Memory B cell (primary cell): ENCODE measurements around the gene CEBPG.

ENCODE experiments used
- ATAC-seq: fragments of 150-1000 bp; cut with Tn5 transposase; 2 replicates; pipeline ENCODE4 v1.10.0; 2021; ENCODE audit warnings: low read depth, mild to moderate bottlenecking, moderate library complexity
- DNase-seq, 2 donors: peaks; one replicate each; pipeline ENCODE4 v3.0.0; 2022; ENCODE audit warnings: low spot score in 2 of 2
- H3K27ac Mint-ChIP-seq: one replicate; pipeline ENCODE4 v1.8.0; 2022; ENCODE audit warnings: mild to moderate bottlenecking, moderate library complexity, mixed read lengths
- H3K27me3 Mint-ChIP-seq: one replicate; pipeline ENCODE4 v1.8.0; 2022; ENCODE audit warnings: mixed read lengths
- H3K36me3 Mint-ChIP-seq: one replicate; pipeline ENCODE4 v1.8.0; 2022; ENCODE audit warnings: mild to moderate bottlenecking, mixed read lengths
- H3K4me1 Mint-ChIP-seq: one replicate; pipeline ENCODE4 v1.8.0; 2022; ENCODE audit warnings: mixed read lengths
- H3K4me3 Mint-ChIP-seq: one replicate; pipeline ENCODE4 v1.8.0; 2022; ENCODE audit warnings: mild to moderate bottlenecking, moderate library complexity, mixed read lengths
- H3K9me3 Mint-ChIP-seq: one replicate; pipeline ENCODE4 v1.8.0; 2022; ENCODE audit warnings: mixed read lengths

Gene CEBPG

DNA sequence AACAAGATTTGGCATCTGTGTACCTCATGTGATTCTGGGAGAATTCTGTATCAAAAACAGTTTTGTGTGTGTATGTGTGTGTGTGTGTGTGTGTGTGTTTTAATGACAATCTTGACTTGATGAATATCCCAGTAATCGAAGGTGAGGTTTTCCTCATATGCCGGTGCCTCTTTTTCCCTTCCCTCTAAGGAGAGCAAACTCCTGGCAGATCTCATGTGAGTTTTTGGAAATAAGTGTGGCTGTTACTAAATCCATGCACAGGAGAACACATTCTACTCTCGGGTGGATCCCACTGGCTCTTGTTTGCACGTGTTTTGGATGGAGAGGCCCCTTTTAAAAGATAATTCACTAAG, 29.0 kb upstream of the CEBPG start:
- Mint-ChIP-seq H3K9me3 (no peaks in the 10 kb centered on the region), H3K4me1 (no peaks in the 10 kb centered on the region), H3K36me3 (no peaks in the 10 kb centered on the region), H3K4me3 (no peak overlapping the region), H3K27me3 (peaks cover 20% of the 10 kb centered on the region), H3K27ac (no peak overlapping the region)
- ATAC-seq: no peak
- DNase-seq: no peak

DNA sequence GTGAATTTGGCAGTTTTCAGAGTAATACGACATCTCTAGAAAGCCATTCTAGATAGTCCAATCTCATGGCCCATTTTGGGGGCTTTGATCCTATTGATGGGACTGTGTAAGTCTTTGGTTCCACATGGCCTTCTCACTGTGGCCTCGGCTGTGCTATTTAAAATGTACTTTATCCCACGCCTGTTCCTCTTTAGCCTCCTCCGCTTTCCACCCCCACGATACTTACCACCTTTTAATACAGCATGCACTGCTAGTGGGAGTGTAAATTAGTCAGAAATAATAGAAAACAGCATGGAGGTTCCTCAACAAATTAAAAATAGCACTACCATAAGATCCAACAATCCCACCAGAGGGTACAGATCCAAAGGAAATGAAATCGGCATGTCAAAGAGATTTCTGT, 28.3 kb upstream of the CEBPG start:
- H3K9me3 Mint-ChIP-seq: no peaks in the 10 kb centered on the region
- H3K27me3 Mint-ChIP-seq: peaks cover 20% of the 10 kb centered on the region
- H3K36me3 Mint-ChIP-seq: no peaks in the 10 kb centered on the region
- no peak overlapping the region for H3K4me3 Mint-ChIP-seq
- ATAC-seq (no peak), DNase-seq (no peak)
- H3K4me1 Mint-ChIP-seq: no peaks in the 10 kb centered on the region
- no peak overlapping the region for H3K27ac Mint-ChIP-seq

DNA sequence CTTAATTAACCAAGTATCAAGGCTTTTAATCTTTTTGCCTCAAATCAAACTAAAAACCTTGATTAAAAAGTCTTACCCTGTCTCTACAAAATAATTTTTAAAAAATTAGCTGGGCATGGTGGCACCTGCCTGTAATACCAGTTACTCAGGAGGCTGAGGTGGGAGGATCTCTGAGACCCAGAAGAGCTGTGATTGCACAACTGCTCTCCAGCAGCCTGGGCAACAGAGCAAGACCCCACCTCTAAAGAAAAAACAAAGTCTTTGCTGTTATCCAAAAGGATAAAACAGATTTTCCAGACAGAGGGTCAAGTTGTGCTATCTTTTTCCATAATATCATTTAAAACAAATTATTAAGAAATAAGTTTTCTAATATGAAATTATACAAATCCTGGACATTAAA, 26.8 kb upstream of the CEBPG start:
- H3K9me3 Mint-ChIP-seq: no peaks in the 10 kb centered on the region
- DNase-seq: no peak

DNA sequence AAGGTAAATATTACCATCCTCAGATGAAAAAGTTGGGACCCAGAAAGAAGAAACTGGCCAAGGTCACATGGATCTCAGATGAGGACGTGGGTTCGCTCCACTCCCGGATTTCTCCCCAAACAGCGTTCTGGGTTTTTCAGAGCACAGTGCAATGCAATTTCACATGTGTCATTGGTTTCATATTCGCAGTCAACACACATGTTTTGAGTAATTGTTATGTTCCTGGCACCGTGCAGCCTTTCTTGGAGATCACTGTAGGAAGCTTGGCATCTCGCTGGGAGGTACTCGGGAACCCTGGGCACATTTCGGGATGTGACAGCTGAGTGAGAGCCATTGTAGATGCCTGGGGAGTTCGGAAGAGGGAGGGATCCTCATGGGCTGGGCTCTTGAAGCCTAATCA, 26.2 kb upstream of the CEBPG start:
- no peak for DNase-seq
- Mint-ChIP-seq H3K4me1 (no peaks in the 10 kb centered on the region), H3K27ac (no peak overlapping the region), H3K36me3 (no peaks in the 10 kb centered on the region), H3K9me3 (no peaks in the 10 kb centered on the region), H3K4me3 (no peak overlapping the region), H3K27me3 (peaks cover 17% of the 10 kb centered on the region)
- ATAC-seq: no peak

More for the DNA sequence above, 26.8 kb upstream of the CEBPG start:
- Mint-ChIP-seq H3K27ac (no peak overlapping the region), H3K36me3 (no peaks in the 10 kb centered on the region), H3K4me1 (no peaks in the 10 kb centered on the region), H3K4me3 (no peak overlapping the region), H3K27me3 (peaks cover 15% of the 10 kb centered on the region)
- ATAC-seq: no peak

DNA sequence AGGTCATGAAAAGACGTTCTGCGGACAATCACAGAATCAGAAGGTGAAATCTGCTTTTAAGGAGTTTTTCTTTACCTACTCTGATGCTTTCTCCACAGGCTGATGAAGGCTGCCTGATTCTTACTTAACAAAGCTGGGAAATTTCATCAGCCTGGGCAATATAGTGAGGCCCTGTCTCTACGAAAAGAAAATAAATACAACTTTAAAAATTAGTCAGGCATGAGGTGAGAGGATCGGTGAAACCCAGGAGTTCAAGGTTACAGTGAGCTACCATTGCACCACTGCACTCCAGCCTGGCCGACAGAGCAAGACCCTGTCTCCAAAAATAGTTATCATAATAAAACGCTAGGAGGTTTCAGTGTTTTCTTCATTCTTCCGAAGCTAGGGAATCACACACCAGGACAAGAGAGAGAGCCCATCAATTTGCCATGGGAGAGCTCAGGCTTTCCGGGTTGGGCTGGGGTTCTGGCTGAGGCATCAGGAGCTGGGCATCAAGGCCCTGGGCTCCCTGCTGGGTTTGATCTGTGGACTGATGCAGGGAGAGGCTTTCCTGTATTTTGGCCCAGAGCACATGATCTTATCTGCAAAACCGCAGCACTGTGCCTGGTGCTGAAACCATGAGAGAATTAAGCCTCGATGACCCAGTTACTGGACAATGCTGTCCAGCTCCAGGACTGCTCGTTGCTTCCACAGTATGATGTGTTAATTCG, 25.1 kb upstream of the CEBPG start:
- no peak for ATAC-seq

DNA sequence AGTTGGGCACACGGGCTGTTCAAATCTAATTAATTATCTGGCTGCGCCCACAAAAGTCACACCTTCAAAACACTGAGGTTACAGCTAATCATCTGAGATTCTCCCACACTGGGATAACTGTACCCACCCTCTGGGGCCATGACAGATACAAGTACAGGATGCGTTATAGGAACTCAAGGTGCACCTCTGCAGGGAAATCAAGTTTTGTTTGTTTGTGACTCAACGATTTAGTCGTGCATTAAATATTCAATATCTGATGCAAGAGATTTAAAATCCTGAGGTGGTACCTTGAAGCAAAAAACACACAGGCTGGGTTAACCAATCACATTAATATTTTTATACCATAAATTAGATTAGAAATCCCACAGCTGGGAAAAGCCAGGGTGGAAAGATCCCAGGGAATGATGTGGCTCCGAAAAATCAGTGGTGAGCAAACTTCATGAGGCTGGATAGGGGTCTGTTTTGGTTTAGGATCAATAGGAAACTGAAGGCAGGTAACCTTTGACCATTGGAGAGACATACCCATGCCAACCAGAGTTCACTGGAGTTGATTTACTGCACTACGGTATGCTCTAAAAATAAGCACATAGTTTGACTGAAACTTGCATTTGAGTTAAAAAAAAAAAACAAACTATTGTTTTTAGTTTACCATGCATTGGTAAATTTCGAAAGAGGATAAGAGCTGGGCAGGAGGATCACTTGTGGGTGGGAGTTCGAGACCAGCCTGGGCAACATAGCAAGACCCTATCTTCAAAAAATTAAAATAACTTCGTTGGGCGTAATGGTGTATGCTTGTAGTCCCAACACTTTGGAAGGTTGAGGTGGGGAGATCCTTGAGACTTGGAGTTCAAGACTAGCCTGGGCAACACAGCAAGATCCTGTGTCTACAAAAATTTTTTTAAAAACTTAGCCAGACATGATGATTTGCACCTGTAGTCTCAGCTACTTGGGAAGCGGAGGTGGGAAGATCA, 23.9 kb upstream of the CEBPG start:
- H3K4me3 Mint-ChIP-seq: no peak overlapping the region
- DNase-seq (no peak), ATAC-seq (no peak)
- H3K27me3 Mint-ChIP-seq: peaks cover 12% of the 10 kb centered on the region
- H3K27ac Mint-ChIP-seq: no peak overlapping the region
- H3K36me3 Mint-ChIP-seq: no peaks in the 10 kb centered on the region
- peaks cover 1% of the 10 kb centered on the region for H3K9me3 Mint-ChIP-seq
- no peaks in the 10 kb centered on the region for H3K4me1 Mint-ChIP-seq

More for the DNA sequence above, 25.1 kb upstream of the CEBPG start:
- DNase-seq: no peak
- Mint-ChIP-seq H3K4me1 (no peaks in the 10 kb centered on the region), H3K4me3 (no peak overlapping the region), H3K9me3 (no peaks in the 10 kb centered on the region), H3K36me3 (no peaks in the 10 kb centered on the region), H3K27ac (no peak overlapping the region), H3K27me3 (peaks cover 13% of the 10 kb centered on the region)

DNA sequence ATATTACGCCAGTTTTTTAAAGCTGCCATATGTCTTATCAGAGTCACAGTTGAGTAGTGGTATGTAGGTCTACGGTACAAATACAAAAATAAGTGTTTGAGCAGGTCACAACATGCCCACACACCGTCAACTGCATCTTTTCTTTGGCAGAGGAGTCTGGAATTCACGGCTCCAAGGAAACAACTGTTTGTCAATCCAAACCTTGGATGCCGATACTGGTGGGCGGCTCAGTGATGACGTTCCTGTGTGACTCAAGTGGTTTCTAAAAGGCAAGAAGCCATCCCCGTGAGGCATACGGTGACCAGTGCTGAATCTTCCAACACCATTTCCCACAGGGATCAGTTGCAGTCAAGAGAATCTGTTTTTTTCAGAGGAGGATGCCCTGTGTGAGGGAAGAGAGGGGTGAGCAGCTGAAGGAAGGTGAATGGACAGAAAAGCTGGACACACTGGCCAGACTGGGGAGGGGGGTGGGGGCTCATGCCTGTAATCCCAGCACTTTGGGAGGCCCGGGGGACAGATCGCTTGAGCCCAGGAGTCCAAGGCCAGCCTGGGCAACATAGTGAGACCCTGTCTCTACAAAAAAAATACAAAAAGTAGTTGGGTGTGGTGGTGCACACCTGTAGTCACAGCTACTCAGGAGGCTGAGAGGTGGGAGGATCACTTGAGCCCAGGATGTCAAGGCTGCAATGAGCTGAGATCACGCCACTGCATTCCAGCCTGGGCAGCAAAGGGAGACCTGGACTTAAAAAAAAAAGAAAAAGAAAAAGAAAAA, 22.8 kb upstream of the CEBPG start:
- no peak for DNase-seq
- Mint-ChIP-seq H3K36me3 (no peaks in the 10 kb centered on the region), H3K4me3 (no peak overlapping the region), H3K27me3 (peaks cover 12% of the 10 kb centered on the region), H3K4me1 (no peaks in the 10 kb centered on the region), H3K27ac (no peak overlapping the region), H3K9me3 (peaks cover 6% of the 10 kb centered on the region)
- no peak for ATAC-seq

DNA sequence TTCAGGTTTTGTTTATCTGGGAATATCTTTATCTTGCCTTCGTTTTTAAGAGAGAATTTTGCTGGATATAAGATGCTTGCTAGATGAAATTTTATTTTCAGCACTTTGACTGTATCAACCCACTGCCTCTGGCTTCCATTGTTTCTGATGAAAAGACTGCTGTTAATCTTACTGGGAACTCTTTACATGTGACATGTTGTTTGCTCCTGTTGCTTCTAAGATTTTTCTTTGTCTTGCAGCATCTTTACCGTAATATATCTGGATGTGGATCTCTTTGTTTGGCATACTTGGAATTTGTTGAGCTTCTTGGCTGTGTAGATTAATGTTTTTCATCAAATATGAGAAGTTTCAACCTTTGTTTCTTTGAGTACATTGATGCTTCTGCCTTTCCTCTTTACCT, 18.0 kb upstream of the CEBPG start:
- no peak overlapping the region for H3K4me3 Mint-ChIP-seq
- peaks cover 1% of the 10 kb centered on the region for H3K36me3 Mint-ChIP-seq
- no peak for DNase-seq
- no peak overlapping the region for H3K27ac Mint-ChIP-seq
- H3K4me1 Mint-ChIP-seq: no peaks in the 10 kb centered on the region
- ATAC-seq: no peak
- peaks cover 13% of the 10 kb centered on the region for H3K27me3 Mint-ChIP-seq
- H3K9me3 Mint-ChIP-seq: peaks cover 10% of the 10 kb centered on the region

DNA sequence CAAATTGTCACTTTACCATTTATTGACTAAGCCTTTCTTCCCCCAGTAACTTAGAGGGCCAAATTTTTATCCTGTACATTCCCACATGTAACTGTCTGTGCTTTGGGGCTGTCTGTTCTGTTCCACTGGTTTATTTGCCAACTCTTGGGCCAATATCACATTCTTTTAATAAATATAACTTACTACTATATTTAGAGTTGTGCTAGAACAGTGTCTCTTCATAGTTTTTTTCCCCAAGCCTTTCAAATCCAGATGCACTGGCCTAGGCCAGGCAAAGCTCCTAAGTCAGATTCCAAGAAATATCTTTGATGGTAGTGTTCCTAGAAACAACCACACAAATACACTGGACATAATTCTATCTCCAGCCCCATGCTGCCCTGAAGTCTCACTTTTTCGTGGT, 16.0 kb upstream of the CEBPG start:
- Mint-ChIP-seq H3K9me3 (peaks cover 10% of the 10 kb centered on the region), H3K36me3 (peaks cover 1% of the 10 kb centered on the region), H3K4me1 (no peaks in the 10 kb centered on the region), H3K27ac (no peak overlapping the region), H3K4me3 (no peak overlapping the region), H3K27me3 (peaks cover 13% of the 10 kb centered on the region)
- ATAC-seq (no peak), DNase-seq (no peak)

DNA sequence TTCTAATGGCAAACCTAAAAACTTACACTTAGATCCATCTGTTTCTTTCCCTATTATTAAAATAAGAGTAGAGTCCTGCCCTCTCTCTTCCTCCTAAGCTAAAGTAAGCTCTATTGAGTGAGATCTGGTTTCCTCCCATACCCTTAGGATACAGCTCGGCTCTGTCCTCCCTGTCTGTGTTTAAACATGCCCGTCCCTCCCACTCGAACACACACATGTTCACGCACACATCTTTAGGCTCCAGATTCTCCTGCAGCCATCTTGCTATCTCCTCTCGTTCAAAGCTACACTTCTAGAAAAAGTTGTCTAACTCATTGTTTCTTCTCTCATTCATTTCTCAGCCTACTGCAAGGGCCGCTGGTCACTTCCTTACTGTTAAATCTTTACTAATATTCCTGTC, 15.1 kb upstream of the CEBPG start:
- Mint-ChIP-seq H3K27me3 (peaks cover 14% of the 10 kb centered on the region), H3K9me3 (peaks cover 10% of the 10 kb centered on the region), H3K36me3 (peaks cover 1% of the 10 kb centered on the region), H3K4me1 (no peaks in the 10 kb centered on the region), H3K4me3 (no peak overlapping the region), H3K27ac (no peak overlapping the region)
- DNase-seq (no peak), ATAC-seq (no peak)

DNA sequence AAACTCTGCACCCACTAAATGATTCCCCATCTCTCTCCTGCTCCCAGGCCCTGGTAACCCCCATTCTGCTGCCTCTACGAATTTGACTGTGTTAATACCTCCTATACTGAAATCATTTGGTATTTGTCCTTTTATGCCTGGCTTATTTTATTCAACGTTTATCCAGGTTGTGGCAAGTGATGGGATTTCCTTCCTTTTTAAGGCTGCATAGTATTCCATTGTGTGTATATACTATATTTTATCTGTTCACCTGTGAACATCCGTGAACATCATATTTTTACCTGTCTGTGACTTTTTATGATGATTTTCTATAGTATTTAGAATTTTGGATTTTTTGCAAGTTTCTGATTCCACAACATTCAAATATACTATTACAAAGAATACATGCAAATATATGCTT, 13.9 kb upstream of the CEBPG start:
- peaks cover 1% of the 10 kb centered on the region for H3K36me3 Mint-ChIP-seq
- ATAC-seq (no peak), DNase-seq (no peak)
- H3K27me3 Mint-ChIP-seq: peaks cover 17% of the 10 kb centered on the region
- H3K4me1 Mint-ChIP-seq: no peaks in the 10 kb centered on the region
- peaks cover 9% of the 10 kb centered on the region for H3K9me3 Mint-ChIP-seq
- H3K27ac Mint-ChIP-seq: no peak overlapping the region
- no peak overlapping the region for H3K4me3 Mint-ChIP-seq

DNA sequence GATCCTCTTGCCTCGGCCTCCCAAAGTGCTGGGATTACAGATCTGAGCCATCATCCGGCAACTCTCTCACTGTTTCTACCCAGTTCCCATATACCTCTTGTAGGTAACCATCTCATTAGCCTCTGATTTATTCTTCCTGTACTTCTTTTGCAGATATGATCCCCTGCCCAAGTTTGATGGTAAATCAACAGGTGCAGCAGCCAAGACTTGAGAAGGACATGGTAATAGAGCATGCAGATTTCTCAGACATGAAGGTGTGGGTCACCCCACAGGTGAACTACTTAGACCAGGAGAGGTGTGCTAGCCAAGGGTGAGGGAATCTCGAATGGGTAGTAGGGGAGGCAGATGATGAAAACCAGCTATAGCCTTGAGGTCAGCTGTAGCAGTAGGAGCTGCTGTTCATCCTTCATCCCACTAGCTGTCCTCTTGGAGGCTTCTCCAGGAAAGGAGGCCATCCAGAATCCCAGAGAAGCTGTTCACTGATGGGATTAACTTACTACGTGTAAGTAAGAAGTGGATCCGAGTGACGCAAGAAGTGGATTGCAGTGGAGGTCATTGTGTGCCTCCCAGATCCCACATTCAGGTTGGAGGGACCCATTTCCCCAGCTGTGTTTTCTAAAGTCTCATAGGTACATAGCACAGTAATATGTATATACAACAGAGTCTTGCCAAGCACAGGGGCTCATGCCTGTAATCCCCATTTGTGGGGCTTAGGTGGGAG, 10.8 kb upstream of the CEBPG start:
- no peak for ATAC-seq
- Mint-ChIP-seq H3K4me3 (no peak overlapping the region), H3K4me1 (no peaks in the 10 kb centered on the region), H3K36me3 (no peaks in the 10 kb centered on the region), H3K9me3 (no peaks in the 10 kb centered on the region), H3K27me3 (peaks cover 15% of the 10 kb centered on the region), H3K27ac (no peak overlapping the region)
- DNase-seq: no peak

DNA sequence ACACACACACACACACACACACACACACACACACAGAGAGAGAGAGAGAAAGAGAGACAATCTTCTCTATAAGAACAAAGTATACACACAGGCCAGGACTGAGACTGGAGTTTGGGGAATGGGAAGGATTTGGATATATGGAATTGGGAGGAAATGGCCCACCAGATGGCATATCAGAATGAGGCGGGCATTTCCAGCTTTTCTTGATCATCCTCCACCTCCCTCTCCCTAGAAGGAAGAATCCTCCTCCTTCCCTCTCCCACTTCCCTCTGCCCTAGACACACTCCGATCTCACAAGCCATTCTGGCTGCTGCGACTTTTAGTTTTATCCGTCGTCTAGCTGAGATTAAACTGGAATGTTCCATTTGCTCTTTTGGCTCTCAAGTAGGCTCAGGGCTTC, 10.0 kb upstream of the CEBPG start:
- DNase-seq (no peak), ATAC-seq (no peak)
- no peaks in the 10 kb centered on the region for H3K9me3 Mint-ChIP-seq
- H3K36me3 Mint-ChIP-seq: no peaks in the 10 kb centered on the region
- no peak overlapping the region for H3K4me3 Mint-ChIP-seq
- no peaks in the 10 kb centered on the region for H3K4me1 Mint-ChIP-seq
- H3K27ac Mint-ChIP-seq: no peak overlapping the region
- peaks cover 14% of the 10 kb centered on the region for H3K27me3 Mint-ChIP-seq
